Stimulated activated CD4-positive, alpha-beta T cell treated with anti-CD3 and anti-CD28 coated beads, Interleukin-4, amount 100 ng/mL, for 4 hours (primary cell): ENCODE results near the gene RGS19.

Source experiments
- DNase-seq, 2 experiments: peaks; one replicate each; pipeline ENCODE4 v3.0.0-alpha.2; 2020

Gene RGS19

DNA sequence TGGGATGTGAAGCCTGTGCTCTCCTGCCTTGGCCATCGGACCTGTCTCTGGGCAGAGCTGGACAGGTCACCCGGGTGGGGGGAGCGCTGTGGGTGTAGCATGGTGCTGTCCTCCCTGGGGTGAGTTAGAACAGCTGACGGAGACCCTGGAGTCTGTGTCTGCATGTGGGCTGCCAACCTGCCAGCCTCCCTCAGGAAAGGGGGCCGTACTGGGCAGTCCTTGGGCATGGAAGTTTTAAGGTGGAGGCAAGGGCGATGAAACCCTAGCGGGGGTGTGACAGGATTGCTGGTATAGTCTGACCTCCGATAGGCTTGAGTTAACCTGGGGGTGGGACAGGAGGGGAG lies 32.3 kb downstream of the RGS19 start:
- DNase-seq = no peak

DNA sequence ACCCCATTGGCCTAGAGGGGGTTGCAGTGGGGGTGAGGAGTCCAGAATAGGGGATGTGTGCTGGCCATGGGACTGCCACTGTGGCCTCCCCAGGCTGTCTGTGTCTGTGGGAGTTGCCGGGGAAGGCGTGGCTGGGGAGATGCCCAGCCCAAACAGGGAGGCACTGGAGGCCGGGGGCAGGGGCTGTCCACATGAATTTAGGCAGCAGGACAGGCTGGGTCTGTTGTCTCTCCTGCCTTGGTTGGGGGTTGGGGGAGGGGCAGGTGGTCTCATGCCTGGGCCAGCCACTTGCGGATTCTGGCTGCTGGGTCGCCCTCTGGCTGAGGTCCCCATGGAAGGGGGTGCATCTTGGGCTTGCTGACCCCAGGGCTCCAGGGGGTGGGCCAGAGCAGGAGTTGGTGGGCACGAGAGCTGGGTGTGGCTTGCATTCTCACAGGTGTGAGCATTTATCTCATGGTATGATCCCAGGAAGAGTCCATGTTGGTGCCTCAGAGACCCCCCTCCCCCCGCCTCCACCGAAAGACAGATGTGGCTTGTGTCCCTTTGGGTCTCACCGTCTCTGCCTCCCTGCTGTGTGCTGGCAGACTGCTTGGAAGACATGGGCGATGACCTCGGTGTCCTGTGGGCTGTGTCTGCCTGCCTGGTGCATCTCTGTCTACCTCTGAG lies 33.8 kb downstream of the RGS19 start:
- DNase-seq = no peak

DNA sequence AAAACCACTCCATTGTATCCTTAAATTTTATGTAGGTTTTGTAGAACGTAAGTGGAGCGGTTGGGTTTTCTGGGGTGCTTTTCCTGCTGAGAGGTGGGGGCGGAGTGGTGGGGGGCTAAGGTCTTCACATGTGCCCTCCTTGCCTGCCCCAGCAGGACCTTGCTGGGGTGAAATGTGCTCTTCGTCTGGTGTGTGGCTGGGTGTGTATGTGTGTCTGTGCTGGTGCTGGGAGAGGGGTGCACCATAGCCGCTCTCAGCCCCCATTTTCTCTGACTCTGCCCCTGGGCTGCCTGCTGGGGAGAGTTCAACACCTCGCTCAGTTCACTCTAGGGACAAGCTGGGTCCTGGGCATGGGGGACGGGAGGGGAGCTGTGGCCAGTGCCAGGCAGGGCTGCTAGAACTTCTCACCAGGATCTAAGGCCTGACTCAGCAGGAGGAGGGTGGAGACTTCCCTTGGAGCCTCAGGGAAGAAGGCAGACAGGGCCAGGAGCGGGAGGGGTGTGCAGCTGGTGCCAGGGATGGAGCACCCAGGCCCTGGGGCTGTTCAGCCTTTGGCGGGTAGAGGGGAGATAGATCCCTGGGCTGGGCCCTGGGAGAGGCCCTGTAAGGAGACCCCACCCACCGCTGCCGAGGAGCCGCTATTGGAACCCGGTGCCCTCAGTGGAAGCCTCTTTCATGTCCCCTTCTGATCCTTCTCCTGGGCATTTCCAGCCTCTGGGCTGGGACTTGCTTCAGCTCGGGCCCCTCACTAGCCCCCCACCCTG lies 34.7 kb downstream of the RGS19 start:
- no peak for DNase-seq

DNA sequence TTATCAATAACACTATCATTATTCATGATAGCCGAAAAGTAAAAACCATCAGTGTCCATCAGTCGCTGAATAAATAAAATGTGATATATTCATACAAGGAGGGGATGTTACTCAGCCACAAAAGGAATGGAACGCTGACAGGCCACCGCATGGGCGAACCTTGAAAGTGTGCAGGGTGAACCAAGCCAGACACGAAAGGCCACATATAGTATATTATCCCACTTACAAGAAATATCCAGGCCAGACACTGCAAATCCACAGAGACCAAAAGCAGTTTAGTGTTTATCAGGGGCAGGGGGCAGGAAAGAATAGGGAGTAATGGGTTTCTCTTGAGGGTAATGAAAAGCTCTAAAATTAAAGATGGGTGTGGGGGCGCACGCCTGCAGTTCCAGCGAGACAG lies 35.5 kb downstream of the RGS19 start:
- DNase-seq = no peak

DNA sequence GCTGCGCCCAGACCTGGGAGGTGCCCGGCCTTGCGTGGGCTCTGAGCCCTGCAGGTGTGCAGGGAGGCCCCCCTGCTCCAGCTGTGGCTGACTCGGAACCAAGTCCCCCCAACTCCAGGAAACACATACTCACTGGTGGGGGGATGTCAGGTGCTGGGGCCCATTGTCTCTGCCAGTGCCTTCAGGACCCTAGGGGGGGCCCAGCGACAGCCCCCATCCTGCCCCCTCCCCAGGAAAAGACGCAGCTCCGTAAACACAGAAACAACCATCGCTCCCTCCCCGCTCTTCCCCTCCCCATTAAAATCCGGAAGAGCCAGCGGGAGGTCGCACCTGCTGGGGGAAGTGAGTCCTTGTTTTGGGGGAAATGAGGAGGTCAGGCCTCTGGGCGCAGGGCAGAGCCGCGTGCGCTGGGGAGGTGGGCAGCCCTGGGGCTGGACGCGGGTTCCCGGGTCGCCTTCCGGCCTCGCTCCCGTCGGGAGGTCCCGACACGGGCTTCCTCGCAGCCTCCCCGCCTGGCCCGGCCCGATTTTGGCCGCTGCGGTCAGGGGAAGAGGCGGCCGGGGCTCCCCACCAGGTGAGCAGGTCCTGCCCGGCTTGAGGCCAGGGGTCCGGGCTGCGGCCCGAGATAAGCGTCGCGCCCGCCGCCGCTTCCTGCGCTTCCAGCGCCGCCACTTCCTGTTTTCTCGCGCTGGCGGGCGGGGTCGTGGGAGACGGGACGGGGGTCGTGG lies 37.1 kb downstream of the RGS19 start:
- DNase-seq = no peak

DNA sequence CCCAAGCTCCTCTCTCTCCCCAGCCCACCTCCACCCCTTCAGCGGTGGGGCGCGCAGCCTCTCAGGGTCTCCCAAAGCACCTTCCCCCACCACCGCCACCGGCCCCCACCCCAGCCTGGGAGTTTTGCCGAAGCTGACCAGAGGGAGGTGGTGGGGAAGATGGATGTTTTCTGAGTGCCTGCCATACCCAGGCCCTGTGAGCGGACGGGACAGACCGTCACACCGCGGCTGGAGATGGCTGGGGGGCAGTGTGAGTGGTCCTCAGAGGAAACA lies 37.6 kb downstream of the RGS19 start:
- DNase-seq = no peak

DNA sequence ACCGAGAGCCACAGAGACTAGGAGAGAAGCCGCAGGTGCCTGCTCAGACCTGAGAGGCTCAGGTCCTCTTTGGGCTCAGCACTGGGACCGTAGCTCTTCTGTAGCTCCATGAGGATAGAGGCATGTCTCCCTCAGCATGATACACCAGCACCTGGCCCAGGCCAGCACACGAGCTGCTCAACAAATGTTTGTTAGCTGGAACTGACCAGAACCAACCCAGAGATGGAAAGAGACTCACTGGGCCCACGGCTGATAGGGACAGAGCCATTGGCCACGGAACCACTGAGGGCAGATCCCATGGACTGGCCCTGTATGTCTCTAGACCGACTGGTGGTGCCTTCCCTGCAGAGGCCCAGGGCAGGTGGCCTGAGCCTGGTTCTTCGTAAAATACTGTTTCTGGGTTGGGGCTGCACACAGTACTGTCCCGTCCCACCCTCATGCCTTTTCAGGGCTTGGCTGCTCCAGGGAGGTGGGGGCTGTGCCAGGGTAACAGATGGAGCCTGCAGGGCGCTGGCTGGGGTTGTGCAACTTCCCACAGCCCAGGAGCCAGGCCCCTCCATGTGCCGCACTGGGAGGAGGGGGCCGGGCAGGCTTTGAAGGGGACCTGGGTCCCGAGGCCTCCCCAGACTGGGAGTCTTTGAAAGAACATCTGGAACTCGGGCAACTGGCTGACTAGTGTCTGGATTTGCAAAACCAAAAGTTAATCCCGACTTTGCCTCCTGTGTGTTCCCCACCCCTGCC lies 38.1 kb downstream of the RGS19 start:
- no peak for DNase-seq

DNA sequence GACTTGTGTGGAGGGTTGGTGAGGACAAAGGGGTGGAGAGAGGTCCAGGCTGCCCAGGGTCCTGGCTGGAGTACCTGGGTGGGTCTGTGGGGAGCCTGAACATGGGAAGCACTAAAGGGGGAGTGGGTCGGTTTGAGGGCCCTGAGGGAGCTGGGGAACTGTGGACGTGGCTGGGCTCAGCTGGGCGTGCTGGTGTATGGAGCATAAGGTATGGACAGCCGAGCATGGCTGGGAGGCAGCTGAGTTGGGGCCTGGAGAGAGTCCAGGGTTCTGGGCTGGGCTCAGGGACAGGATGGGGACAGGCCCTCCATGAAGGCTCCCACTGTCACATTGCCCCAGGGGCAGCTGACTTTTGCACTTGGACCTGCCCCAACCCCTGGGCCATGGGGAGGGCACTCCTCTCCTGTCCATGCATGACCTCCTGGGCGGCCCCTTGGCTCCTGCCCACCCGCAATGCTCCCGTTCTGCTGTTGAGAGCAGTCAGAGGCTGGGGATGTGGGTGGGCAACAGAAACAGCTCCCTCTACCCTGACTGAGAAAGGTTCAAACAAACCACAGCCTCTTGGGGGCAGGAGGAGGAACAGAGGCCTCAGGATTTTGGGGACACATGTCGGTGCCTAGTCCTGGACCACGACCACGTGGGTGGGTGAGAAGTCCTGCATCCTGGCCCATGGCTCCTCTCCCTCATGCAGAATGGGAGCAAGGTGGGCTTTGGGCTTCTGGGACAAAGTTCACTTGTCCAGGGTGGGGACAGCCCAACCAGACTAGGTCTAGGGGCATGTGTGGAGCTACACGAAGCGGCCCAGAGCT lies 38.9 kb downstream of the RGS19 start:
- DNase-seq = no peak

DNA sequence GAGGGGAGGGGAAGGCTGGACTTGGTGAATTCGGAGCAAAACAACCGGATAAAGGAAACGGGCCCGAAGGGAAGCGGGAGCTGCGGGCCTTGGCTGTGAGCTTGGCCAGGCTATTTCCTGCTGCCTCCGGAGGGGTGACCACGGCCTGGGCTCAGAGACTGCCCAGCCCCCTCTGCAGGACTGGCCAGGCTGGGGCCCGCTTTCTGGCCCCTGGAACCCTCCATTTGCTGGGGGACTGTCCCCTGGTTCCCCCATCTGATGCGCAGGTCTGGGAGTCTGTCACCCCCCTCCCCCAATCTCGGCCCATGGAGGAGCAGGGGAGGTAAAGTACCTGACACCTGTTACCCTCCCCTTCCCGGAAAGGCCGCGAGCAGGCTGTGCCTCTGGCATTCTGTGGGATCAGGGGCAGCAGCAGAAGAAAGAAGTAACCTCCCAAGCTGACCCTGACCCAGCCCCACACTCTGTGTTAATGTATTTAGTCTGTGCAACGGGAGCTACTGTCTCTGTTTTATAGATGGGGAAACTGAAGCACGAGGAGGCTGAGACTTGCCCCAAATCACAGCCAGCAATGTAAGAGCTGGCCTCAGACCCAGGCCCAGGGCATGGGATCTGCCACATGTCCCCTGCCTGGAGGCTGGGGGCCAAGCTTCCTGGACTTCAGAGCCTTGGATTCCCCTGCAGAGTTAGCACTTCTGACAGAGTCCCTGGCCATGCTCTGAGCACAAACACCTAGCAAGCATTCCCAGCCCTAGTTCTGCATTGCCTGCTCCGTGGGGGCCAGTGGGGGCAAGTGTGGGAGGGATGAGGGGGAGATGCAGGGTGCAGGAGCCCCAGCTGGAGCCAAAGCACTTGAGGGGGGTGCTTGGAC lies 39.8 kb downstream of the RGS19 start:
- DNase-seq = no peak

DNA sequence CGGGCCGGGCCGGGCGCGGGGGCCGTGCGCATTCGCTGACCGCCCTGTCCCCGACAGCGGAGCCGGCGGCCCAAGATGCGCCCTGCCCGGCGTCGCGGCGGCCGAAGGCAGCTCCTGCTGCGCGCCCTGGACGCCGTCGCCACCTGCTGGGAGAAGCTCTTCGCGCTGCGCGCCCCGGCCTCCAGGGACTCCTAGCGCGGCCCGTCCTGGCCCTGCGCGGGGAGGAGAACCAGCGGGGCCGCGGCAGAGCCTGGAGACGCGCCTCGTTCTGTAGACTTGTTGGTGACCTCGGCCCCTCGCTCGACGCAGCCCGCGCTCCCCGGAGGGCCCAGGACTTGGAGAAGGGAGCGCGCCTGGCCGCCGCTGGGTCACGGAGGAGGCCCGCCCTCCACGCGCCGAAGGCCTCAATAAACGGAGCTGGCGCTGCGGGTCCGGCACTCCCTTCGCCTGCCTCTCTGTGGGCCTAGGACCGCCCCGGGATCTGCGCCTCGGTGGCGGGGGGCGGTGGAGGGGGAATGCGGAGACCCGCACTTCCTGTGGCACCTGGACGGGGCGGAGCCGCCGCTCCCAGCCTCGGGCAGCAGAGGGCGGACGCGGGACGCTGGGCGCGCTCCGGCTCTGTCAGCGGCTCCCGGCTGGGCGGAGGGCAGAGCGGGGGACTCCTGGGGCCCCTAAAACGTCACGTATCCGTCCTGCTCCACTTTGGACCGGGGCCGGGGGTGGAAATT lies 40.6 kb downstream of the RGS19 start:
- peak; percentile 71 to 78 for DNase-seq

DNA sequence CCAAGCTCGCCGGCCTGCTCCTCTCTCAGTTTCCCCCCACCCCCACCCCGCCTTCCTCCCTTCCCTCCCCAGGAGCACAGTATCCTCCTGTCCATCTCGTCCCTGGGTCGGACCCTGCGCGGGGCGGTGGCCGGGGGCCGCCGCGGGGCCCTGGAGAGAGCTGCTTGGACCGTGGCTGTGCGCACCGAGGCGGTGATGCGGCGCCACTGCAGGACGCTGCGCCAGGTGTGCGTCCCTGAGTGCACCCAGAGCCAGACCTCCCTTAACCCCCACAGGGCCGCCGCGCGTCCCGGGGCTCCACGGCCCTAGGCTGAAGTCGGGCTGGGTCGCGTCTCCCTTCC lies 41.1 kb downstream of the RGS19 start:
- DNase-seq = no peak

DNA sequence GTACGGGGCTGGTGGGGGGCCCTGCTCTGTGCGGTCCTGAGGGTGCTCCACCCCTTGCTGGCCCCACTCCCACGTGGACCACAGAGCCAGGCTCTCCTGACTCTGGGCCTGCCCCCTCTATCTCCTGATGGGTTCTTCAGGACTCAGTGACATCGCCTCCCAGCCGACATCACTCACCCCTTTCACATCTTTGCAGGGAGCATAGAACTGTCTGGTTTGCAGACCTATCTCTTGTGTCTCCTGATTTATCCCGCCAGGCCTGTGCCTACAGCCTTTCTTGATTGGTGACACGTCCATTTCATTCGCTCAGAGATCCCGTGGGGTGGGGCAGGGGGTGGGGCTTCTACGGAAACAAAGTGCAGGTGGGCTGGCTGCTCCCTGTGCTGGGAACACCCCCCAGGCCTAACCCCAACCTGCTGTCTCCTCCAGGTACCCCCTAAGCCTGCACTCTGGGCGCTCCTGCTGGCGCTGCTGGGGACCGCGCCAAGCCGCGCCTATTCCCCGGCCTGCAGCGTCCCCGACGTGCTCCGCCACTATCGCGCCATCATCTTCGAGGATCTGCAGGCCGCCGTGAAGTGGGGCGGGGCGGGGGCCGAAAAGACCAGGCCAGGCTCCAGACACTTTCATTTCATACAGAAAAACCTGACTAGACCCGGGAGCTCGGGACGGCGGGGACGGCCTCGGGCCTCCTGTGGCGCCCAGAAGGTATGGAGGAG lies 41.7 kb downstream of the RGS19 start:
- no peak for DNase-seq

DNA sequence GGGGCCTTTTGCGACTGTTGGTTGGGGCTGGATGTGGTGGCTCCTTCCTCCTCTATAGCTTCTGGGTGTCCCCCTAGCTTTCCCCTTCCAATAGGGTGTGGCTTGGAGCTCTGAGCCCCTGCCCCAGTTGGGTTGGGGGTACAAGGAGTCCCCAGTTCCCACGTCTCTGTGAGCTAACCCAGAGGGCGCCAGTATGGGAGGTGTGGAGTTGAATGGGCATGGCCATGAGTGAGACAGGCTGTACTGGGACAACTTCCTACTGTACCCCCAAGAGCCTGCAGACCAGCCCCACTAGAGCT lies 42.2 kb downstream of the RGS19 start:
- no peak for DNase-seq

DNA sequence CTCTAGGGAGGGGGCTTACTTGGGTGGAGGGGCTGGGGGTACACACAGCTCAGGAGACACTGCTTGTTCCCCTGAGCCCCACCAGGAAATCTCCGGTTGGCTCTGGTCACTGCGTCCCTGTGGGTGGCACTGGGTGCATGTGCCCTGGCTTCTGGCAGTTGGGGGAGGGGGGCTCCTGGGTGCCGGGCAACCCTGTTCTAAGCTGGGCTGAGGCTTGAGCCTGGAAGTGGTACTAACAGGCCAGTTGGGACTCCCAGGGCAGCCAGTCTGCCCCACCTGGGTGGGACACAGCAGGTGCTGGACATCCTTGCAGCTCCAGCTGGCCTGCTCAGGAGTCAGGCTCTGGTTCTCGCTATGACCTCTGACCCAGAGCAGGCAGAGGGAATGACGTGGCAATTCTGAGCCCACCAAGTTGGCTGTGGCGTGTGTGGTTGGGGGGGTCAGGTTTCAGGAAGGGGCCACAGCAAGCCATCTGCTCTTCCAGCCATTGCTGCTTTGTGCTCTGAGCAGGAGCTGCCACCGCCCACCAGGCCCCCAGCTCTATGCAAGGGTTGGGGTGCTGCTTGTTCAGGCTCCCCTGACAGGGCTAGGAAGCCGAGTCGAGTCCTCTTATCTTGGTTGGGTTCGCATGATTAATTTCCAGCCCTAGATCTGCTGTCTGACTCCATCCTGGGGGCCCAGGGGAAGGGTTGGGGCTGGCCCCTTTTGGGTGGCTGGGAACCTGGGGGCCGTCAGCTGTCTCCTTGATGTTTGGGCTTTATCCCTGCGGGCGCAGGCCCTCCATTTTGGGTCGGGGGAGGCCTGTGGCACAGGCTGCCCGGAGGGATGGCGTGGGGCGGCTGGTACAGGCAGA lies 42.7 kb downstream of the RGS19 start:
- DNase-seq = no peak

DNA sequence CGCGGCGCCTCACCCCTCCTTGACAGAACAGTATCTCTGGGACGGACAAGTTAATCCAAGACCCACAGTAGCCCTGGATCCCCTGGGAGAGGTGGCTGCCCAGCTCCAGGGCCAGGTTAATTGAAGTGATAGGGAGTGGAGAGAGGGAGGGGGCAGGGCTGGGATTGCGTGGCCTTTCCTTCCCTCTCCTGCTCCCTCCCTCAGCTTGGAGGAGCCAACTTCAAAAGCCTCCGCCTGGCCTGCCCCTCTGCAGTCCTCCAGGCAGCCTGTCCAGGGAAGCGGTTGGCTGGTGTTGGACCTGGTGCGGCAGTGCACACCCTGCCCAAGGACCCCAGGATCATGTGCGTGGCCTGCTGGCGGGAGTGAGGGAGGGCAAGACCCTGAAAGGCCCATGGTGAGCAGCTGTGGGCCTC lies 43.4 kb downstream of the RGS19 start, which contains the start of gene C20orf204:
TSS of gene C20orf204 (plus strand) at position 250 of the 413 bp plus-strand sequence. CDS start at position 392, 142 bp downstream.
- no peak for DNase-seq

DNA sequence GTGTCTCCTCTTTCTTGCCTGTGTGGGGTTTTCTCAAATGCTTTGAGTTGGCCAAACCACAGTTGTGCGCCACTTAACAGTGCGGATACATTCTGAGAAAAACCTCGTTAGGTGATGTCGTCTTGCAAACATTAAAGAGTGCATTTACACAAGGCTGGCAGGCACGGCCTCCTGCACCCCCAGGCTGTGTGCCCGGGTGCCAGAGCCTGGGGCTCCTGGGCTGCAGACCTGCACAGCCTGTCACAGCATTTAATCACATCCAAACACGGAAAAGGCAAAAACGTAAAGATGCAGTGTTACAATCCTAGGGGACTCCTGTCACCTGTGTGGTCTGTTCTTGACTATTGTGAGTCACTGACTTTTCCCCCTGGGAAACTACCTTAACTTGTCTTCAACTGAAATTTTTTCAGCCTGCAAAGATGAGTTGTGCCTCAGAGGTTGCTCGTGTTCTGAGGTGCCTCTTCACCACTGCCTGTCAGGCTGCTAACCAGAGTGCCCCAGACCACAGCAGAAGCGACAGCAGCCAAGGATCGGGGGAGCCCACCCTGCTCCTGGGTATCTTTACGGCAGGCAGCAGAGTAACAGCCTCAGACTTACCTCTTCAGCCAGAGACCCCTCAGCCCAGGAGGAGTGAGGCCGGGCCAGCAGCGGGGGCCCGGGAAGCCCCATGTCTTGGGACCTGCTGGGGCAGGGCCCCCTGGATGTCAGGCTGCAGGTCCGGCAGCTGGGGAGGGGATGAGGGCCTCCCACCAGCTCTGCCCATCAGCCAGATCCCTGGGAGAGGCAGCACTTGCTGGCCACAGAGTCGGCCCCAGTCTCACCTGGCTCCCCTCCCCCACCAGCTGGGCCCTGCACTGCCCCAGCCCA lies 44.0 kb downstream of the RGS19 start:
- no peak for DNase-seq

DNA sequence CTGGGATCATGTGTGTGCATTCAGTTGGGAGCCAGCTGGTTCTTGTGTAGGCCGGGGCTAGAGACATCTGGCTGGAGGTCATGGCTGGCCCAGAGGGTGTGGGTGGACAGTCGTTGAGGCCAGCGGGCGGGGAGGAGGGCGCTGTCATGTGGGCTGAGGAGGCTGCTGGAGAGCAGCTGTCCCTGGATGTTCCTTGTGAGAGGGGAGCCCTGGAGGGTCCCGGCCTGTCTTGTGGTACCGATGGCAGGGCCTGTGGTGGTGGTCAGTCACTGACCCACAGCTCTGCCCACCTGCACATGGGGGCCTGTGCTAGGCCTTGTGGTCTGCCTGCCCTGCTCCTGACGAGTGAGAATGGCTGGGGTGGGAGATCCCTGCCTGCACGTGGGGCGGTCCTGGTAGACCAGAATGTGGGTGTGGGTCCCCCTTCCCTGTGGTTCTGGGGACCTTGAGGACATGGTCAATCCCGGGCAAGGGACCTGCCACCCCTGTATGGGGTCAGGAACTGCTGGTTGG lies 45.3 kb downstream of the RGS19 start:
- DNase-seq = no peak
